T follicular helper cell (primary cell): ENCODE results near the gene NFAT5.

Experiments
- DNase-seq: peaks from one replicate; pipeline ENCODE4 v3.0.0-alpha.2; 2020; ENCODE audit warnings: low read depth

NFAT5 gene

DNA sequence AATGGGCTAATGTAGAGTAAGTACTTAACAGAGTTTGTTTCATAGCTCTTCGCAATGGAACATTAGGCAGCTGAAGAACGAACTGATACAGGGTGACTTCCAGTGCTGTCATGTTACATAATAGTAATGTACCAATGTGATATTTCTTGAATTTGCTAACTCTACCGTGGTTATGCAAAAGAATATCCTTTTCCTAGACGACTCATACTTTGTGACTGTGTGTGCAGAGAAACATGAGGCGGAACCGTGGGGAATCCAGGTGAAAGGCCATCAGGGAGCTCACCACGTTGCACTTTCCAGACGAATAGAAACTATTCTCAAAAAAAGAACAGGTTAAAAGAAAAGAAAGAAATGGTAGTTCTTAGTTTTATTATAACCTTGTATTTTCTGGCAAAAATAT is 175.8 kb downstream of the NFAT5 start:
- DNase-seq, result no peak

DNA sequence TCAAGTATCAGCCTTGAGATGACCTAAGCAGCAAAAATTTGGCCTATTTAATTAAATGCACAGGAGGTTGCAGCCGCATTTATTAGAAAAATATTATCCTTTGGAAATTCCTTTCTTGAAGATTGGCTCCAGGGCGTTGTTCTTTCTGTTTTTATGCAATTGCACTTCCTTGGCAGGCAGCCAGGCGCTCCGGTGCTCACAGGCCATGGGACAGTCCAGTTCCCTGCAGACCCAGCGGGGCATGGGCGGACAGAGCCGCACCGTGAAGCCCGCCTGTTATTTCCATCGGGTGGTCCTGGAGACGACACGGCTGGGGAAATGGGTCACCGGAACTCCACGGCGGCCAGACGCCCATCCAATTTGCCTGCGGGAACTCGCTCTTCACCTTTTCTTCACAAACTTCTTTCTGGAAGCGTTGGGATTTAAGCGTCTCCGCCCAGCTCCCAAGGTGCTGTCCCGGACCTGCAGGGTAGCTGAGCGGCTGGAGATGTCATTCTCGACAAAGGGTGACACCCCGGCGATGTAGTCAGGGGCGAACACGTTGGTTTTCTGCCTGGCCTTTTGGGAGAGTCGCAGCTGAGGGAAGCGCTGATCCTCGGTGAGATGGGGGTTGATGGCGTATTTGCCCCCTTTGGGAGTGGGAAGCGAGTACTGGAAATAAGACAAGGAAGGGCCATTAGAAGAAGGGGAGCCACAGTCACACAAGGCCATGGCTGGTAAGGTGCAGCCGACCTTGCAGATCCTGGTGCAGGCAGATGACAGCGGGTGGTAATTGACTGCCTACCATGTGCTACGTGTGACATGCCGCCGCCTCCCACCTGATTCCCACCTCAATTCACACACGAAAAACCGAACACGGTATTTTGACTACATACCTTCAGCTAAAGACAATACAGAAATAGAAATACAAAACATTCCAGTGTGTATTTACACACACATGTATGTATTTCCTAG is 176.5 kb downstream of the NFAT5 start:
- no peak for DNase-seq

- no peak for DNase-seq
These were observed 178.8 kb downstream of the NFAT5 start for GRCh38 chr16:69744363-69745231.

DNA sequence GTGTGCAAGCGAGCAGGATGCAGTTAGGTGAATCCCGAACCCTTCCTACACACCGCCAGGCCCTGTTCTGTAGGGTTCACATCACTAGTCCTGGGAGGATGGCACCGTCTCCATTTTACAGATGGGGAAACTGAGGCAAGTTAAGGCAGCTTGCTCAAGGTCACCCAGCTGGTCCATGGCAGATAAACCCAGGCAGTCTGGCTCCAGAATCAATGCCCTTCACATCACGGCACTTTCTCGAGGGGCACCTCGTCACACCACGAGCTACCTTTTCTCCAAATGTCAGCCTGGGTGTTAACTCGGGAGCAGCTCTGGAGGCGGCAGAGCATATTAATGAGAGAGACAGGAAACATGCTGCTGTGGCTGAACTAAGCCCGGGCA is 179.5 kb downstream of the NFAT5 start:
- no peak for DNase-seq

DNA sequence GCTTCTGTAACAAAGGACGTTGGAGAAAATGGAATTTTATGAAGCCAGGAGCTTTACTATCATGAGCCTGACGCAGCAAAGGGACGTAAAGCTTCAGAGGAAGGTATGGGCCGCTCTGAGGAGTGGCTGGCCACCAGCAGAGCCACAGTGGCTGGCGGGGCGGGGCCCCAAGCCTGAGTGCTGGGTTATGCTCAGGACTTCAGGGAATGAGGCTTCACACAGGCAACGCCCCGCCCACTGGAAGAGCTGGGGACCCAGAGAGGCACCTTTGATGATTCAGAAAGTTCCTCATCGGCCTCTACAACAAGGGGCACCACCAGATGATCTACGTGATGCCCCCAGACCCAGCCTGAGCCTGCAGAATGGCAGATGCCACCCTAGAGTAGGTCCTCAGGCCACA is 180.2 kb downstream of the NFAT5 start:
- DNase-seq, result no peak

- DNase-seq, result no peak
These were observed 181.3 kb downstream of the NFAT5 start for GRCh38 chr16:69747115-69747514.

DNA sequence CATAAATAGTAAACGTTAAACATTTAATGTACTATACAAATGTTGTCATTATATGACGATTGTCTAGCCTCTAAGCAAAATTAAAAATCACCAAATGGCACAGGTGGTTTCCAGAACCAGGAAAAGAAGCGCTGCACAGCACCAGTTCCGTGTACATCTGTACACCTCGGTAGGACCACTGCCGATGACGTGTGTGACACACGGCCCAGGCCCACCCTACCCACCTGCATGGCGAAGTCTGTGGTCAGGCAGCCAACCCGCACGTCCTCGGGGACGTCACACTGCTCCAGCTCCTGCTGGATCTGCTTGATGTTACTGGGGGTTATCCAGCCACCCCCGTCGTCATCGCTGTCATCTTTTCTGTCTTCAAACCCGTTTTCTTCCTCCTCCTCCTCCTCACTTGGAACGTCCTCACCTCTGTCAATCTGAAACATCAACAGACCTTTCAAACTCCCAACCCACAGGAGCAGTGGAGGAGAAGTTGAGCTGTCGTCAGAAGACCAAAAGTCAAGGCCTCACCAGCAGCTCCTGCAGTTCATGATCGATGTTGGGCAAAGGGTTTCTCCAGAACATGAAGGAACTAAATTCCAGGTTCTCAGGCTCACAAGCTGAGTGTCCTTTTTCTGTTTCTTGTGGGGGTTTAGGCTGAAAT is 183.1 kb downstream of the NFAT5 start:
- no peak for DNase-seq

DNA sequence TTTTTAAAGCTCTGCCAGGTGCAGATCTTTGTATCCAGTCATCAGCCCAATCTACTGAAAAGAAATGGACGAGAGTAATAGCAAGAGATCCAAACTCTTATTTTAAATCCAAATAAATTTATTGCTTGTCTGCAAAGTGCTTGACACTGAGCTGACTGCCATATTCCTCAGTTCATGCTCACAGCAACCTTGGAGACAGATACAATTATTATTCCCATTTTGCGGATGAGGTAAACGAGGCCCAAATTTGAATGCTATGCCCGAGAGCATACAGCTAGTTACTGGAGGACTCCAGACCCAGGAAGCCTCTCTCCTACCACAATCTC is 188.3 kb downstream of the NFAT5 start:
- DNase-seq, result no peak
